Measurements from ENCODE around the gene DOCK1.
A peak's percentile ranks its signal among the peaks of the same experiment; 100 is the strongest.
"Not testable (repeated sequence)": the region's sequence is repeated elsewhere in the genome, so short reads cannot be mapped to it uniquely, and the experiment has no call there.

DOCK1 gene

DNA sequence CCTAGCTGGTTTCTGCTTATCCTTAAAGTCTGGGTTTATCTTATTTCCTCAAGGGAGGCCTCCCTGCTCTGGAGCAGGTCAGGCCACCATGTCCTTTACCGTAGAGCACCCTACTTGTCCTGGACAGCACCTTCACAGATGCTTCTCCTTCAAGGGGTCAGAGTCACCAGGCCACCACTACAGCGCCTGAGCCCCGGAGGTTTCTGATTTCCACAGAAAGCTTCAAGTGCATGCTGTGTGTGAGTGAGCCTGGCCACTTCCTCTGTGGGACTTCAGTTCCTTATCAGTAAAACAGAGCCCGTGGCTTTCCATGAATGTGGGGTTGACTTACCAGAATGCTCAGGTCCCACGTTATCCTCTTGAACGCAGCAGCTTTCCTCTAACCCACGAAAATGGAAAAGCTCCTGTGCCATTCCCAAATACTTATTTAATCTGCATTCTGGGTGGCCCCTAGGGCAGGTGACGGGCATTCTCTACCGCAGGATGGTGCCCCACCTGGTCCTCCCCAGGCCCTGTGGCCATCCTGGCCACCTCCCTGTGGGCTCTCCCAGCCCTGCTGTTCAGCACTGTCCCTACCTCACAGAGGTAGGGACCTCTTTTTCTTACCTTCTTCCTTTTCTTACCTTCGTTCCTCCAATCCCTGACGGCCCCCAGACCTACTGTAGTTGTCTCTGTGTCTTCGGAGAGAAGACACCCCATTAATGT, 1.4 kb upstream of the DOCK1 start:
- DNase-seq = no peak

DNA sequence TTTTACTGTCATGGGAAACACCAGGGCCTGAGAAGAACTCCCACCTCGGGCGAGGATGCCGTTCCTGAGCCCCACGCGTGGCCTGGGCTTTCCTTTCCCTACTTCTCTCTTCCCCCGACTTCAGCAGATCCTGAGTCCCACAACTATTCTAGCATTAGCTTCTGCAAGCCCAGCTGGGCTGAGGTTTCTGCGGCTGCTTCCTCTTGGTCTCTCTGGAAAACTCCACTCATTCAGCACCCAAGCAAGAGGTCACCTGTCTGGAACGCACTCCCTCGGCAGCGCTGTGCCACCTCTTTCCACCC, 761 bp upstream of the DOCK1 start:
- peak; percentile 44 for DNase-seq

DNA sequence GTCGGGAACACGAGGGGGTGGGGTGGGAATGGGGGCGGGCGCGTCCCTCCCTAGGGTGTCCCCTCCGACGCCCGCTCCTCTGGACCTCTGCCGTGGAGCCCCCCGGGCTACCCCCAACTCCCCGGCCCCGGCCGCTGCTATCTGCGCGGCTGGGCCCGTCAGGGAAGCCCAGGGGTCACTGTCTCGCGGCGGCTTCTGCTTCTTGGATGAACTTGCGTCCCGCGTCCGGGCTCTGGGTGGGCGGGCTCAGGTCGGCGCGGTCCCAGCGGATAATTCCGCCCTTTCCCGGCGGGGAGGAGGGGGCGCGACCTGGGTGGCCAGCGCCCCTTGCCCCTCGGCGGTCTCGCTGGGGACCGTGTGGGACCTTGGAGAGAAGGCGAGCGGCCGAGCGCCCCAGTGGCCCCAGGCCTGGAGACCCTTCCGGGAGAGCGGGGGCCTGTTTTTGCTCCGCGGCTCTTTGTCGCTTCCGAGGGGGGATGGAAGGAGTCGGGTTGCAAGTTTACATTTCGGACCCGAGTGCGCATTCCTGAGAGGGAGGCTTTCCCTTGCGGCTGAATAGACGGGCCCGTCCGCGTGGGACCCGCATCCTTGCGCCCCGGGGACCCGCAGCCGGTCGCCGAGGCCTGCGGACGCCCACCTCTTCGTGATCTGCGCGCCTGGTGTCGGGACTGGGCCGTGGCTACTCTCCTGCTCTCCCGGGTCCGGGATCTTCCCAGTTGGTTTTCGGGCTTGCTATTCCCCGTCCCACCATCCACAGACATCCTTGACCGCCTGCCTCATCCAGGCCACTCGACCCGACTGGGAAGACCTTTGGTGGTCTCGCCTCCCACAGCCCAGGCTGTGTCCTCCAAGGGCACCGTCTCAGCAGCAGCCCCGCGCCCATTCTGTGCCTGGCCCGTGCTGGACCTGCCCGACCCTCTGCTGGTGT, 812 bp downstream of the DOCK1 start:
- DNase-seq = no peak

DNA sequence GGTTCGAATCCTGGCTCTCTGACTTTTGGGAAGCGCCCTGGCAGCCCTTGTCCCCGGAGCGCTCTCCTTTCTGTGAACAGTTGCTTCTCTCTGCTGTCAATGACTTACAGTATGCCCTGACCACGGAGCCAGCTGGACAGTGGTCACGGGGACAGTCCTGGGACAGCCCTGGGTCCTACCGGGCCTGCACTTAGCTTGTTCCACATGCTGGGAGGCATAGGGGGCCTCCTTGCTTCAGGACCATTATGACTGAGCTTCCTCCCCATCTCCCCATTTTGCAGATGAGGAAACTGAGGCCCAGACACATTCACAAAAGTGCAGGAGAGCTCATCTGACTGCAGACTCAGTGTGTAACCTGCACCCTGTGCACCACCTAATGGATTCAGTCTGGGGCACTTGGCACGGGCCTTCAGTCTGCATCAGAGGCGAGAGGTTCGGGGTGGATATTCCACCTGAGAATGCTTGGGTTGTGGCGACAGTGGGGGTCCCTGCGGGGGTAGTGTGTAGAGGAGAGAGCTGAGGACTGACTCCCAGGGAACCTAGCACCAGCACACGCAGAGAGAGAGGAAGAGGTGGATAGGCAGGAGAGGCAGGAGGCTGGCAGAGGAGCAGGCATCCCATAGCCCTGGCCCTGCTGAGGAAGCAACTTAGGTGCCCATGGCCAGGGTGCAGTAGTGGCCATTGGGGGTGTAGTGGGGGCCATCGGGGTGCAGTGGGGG, 1.6 kb downstream of the DOCK1 start:
- no peak for DNase-seq

DNA sequence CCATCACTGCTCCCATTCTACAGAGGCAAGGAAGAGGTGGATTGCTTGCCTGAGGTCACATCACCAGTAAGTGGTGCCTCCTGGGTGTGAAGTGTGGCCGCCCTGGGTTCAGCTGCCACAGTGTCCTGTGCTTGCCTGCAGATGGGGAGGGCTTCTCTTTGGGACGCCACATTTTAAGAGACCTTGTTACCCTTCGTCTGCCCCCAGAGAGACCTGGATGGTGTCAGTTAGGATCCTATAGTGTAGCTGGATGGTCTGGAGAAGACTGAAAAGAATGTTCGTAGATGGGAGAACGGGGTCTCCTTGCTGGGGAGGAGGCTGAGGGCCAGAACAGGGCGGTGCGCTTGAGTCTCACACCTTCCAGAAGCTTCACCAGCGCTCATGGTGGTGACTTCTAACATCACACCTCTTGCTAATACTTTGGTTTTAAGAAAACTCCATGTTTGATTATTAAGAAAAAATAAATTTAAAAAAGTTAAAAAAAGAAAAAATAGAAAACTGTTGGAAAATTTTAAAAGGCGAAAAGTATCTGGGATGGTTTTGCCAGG, 2.3 kb downstream of the DOCK1 start:
- DNase-seq = no peak

DNA sequence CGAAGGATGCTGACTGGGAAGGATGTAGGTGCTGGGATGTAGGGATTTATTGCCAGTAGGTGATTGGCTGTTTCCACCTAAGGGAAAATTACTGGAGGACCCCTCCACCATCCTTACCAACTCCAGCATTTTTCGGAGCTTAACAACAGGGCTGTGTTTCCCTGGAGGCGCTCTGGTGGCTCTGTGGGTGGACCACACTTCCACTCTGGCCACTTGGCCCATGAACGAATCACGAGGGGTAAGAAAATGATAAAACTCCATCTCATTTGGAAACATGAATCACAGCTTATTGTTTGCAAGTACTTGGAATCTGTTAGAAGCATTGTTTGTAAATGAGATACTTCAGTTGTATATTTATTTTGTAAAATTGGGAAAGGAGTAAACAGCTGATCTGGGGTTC, 3.0 kb downstream of the DOCK1 start:
- DNase-seq = no peak

DNA sequence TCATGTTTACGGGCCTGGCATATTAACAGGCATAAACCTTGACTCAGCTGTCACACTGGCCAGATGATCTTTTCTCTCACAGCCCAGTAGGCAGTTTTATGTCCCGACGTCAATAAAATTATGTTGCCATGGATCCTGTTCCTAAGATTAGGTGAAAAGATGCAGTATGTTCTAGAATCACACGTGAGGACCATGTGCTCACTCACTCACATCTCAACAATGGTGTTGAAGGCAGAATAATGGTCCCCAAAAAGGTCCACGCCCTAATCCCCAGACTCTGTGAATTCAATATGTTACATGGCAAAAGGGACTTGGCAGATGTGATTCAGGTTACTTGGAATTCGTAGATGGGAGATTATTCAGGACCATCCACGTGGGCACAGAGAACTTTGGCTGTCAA, 3.5 kb downstream of the DOCK1 start:
- DNase-seq = no peak

DNA sequence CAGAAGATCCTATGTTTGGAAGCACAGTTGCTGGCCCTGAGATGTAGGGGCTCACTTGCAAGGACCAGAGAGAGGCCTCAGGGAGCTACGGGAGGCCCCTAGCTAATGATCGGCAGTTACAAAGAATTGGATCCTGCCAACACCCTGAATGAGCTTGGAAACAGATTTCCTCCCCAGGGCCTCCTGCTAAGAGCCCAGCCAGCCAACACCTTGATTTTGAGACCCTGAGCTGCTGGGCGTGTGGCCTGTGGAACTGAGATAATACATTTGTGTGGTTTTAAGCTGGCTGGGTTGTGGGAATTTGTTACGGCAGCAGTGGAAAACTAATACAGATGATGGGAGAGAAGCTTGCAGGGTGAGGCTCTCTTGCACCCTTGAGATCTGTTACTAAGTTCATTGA, 3.9 kb downstream of the DOCK1 start:
- DNase-seq = no peak

DNA sequence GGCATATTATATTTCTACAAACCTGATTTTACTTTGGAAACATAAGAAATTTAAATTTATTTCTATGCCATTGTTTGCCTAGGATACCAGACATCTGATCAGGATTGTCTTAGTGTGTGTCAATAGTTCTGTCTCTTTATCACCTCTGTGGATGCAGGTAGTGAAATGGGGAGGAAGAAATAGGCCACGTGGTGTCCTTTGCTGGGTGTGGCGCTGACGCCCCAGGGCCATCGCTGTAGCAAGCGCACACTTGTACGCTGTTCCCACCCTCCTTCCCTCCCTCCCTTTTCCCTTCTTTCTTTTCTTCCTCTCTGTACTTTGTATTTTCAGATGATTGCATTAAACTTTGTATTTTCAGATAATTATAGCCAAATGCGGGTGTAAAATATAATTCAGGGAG, 5.0 kb downstream of the DOCK1 start:
- DNase-seq = no peak

DNA sequence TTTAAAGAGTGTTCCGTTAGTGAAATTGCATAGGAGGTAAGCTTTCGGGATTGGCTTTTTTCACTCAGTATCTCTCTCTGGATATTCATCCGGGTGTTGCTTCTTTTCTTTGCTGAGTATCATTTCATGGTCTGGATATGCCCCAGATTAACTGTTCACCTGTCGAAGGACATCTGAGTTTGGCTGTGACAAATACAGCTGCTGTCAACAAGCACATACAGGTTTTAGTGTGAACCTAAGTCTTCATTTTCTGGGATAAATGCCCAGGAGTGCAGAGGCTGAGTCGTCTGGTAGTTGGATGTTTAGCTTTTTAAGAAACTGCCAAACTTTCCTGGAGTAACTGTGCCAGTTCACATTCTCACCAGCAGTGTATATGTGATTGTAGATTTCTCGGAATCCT, 5.6 kb downstream of the DOCK1 start:
- no peak for DNase-seq

DNA sequence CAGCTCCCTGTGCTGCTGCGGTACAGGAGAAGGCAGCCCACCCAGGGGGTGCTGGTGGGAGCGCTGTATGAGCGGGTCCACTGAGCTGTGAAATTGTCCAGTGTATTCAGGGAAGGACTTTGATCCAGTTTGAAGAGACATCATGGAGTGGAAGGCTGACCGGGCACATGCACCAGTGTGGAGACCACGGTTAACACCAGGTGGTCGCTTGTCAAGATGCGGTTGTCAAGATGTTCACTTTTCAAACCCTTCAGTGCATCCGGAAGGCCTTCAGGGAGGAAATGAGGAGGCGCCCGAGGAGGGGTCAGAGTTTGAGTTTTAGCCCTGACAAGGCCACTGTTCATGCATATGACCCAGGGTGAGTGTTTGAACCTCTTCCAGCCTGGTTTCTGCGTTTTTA, 6.1 kb downstream of the DOCK1 start:
- DNase-seq = no peak

DNA sequence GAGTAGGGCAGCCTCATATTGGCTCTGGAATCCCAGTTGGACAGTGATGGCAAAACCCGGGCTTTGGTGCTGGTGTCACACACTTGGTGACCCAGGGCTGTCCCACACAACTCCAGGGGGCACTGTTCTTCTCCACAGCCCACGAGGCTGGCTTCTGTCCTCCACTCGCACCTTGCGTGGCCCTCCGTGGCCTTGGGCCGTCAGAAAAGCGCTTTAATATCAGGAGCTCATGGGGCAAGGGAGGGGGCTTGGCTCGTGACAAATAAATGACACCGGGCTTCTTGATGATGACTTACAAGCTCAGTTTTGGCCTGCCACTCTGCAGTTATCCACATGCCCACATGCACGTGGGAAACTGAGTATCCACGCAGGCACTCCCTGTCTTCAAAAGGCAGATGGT, 8.1 kb downstream of the DOCK1 start:
- no peak for DNase-seq

DNA sequence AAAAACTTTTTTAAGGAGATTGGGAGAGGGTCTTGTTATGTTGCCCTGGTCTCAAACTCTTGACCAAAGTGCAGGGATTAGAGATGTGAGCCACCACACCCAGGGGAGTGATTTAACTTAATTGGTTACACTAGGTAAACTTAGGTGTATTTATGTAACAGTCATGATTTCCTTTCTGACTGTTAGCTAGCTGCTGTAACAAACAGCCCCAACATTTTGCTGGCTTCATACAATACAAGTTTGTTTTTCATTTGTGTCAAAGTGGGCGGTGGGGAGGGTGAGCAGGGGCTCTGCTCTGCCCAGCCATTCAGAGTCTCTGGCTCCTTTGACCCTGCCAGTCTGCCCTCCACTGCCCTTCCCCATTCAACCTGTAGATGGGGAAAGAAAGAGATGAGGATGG, 9.3 kb downstream of the DOCK1 start:
- DNase-seq = no peak

DNA sequence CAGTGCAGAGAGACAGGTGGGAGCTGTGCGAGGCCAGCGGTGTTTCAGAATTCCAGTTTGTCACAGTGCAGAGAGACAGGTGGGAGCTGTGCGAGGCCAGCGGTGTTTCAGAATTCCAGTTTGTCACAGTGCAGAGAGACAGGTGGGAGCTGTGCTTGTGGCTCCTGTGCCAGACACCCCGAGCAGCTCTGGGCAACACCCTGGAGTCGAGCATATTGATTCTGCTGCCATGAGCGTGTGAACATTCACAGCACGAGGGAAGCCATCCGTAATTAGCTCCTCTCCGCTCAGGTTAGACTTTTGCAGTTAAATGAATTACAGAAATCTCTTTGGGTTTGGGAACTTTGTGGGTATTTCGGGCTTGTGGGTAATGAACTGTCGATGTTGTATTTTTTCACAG, 11.7 kb downstream of the DOCK1 start:
- not testable (repeated sequence) for DNase-seq

DNA sequence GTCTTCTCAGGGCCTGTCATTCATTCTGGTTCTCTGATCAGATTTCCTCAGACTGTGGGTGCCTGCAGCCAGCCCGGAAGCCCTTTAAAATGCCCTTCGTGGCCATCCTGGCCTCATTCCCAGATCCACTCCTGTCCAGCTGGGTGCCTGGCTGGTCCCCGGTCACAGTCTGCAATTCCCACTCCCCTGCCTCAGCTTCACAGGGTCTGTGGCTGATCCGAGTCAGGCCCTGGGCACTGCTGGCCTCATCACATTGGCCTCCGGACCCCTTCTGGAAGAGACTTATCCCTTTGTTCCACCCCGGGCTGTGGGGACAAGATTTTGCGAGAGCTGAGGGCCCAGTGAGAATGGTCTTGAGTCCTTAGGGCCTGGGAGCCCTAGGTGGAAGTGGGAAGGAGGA, 12.1 kb downstream of the DOCK1 start:
- no peak for DNase-seq

DNA sequence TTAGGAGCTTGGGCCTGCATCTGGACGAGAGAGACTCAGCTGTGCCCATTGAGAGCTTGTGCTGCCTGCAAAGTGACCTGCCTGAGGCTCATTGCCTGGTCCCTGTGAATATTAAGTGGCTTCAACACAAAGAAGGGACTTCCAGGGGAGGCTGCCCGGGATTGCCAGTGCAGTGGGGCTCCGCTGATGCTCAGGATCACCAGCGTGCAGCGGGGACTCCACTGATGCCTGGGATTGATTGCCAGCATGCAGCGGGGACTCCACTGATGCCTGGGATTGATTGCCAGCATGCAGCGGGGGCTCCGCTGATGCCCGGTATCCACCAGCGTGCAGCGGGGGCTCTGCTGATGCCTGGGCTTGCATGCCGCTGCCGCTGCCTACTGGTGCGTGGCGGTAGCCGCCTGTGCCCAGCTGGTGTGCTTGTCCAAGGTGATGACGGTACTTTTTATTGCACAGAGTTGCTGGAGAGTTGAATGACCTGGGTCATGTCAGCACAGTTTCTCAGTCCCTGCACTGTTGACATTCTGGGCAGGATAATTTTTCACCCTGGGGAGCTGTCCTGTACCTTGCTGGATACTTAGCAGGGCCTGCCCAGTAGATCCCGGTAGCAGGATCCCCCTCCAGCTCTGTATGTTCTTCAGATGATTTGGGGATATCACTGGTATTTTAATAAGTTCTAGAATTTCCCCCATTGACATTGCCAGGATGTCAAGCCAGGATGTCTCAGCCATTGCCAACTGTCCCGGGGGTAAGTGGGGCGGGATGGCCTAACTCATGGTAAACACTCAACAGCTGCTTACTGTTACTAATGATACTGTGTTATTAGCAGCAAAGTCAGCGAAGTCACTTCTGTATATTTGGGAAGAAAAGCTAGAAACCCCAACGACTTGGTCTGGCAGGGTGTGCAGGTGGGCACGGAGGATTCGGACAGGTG, 13.0 kb downstream of the DOCK1 start:
- no peak for DNase-seq

DNA sequence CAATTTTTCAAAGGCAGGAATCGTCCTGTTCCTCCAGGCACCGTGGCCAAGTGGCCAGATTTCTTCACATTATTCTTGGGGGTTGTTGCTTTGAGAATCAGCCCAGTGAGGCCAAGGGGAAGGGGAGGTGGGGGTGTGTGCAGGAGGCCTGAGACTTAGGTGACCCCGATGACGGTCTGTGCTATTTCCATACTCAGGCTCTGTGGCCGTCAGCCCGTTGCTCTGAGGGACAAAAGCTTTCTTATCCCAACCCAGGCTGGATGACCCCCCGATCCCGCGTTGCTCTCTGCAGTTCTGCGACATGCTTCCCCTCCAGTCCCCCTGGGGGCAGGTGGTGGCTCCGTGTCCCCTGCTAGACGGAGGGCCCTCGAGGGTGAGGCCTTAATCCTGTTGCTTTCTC, 14.2 kb downstream of the DOCK1 start:
- DNase-seq = no peak

DNA sequence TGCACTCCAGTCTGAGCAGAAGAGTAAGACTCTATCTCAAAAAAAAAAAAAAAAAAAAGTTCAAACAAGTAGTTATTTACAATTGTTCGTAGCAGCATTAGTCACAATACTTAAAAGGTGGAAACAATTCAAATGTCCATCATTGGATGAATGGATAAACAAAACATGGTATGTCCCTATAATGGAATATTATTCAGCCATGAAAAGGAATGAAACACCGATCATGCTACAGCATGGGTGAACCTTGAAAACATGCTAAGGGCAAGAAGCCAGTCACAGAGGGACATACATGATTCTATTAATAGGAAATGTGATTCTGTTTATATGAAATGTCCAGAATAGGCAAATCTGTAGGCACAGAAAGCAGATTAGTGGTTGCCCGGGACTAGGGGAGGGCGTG, 15.9 kb downstream of the DOCK1 start:
- no peak for DNase-seq

DNA sequence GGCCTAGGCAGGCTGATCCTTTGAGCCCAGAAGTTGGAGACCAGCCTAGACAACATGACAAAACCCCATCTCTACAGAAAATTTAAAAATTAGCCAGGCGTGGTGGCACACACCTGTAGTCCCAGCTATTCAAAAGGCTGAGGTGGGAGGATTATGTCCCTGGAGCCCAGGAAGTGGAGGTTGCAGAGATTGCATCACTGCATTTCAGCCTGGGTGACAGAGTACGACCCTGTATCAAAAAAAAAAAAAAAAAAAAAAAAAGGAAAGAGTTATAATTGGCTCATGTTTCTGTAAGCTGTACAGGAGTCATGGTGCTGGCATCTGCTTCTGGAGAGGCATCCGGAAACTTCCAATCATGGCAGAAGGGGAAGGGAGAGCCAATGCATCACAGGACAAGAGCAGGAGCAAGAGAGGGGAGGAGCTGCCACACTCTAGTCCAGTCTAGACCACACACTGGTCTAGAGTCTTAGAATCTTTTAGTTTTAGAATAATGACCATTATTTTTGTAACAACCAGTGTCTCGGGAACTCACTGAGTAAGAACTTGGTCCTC, 16.8 kb downstream of the DOCK1 start:
- DNase-seq = no peak

DNA sequence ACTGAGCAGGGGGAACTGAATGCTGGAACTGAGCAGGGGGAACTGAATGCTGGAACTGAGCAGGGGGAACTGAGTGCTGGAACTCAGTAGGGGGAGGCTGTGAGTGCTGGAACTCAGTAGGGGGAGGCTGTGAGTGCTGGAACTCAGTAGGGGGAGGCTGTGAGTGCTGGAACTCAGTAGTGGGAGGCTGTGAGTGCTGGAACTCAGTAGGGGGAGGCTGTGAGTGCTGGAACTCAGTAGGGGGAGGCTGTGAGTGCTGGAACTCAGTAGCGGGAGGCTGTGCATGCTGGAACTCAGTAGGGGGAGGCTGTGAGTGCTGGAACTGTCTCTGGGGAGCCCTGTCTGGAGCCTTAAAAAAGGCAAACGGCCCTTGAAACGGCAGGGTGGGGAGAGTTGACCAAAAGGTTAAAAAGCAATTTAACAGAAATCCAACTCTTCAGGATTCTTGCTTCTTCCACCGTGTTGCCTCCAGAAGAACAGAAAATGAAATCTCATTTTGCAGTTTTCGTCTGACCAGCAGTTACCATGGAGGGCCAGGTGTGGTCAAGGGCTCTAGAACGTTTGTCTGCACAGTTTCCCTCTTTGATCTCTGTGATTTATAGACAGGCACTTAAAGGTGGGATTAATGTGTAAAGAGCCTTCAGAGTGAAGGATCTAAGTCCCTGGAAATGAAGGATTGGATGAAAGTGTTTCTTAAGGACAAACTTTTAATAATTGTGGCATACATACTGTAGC, 19.1 kb downstream of the DOCK1 start:
- DNase-seq = no peak

DNA sequence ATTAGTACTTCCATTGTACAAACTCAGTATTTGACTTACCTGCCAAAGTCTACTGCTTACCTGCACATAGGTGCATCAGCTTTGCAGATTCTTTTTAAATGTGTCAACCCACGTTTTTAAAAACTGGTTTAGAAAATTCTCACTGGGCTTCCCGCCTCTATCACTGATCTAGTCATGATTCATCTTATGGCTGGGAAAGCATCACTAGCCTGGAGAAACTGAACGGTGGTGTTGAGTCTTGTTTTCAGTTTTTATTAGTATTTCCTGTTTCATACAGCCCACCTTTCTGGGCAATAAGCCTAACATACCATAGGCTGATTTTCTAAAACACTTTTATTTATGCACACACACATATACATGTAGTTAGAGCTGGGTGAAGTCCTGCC, 19.7 kb downstream of the DOCK1 start:
- no peak for DNase-seq

DNA sequence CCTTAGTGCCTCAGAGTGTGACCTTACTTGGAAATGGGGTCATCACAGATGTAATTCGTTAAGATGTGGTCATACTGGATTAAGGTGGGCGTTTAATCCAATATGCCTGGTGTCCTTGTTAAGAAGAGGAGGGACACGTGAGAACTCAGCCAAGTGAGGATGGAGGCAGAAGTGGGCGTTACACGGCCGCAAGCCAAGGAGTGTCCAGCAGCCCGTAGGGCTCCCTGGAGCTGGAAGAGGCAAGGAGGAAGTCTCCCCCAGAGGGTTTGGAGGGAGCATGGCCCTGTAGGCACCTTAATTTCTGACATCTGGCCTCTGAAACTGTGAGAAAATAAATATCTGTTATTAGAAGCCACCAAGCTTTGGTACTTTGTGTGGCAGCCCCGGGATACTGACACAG, 21.3 kb downstream of the DOCK1 start:
- no peak for DNase-seq

Data from RPMI8226 (cell line).